Measurements from ENCODE around the gene CDIP1. TPM values are rescaled to one million over a fixed set of nuclear protein-coding genes. Genes with fewer than 3 reads are reported as not detected.

The CDIP1 gene
- total and polyA plus RNA-seq, 4 donors: 4.4 to 18.6 (median 12.0) TPM

GRCh38 chr16:4498546-4499195 is 39.9 kb downstream of the CDIP1 start:
- Histone ChIP-seq H3K9me3 (ENCODE audit: control insufficient read depth in 4 of 4, low read length in 3 of 4) (no peaks in the 10 kb centered on the region), H3K4me3 (ENCODE audit: low read depth in 1 of 3, low read length in 3 of 3) (no peak overlapping the region), H3K27me3 (ENCODE audit: control insufficient read depth in 4 of 4, insufficient read depth in 4 of 4, low read length in 3 of 4) (no peaks in the 10 kb centered on the region), H3K27ac (ENCODE audit: low read depth in 1 of 2, low read length in 2 of 2) (no peak overlapping the region), H3K9ac (ENCODE audit: low read depth in 1 of 2, low read length in 2 of 2) (no peak overlapping the region), H3K4me1 (ENCODE audit: control insufficient read depth in 4 of 4, insufficient read depth in 4 of 4, low read length in 3 of 4) (peaks cover 7 to 20% (median 8%) of the 10 kb centered on the region in 4 donors), H3K36me3 (ENCODE audit: control insufficient read depth in 4 of 4, insufficient read depth in 3 of 4, low read depth in 1 of 4, low read length in 3 of 4) (peaks cover 0 to 3% (median 1%) of the 10 kb centered on the region in 4 donors)
- 82% methylated on average over 8 of the region's 8 CpGs for WGBS
- DNase-seq (ENCODE audit: low spot score): no peak
- TF ChIP-seq JUND (IDR thresholded peaks at IDR 0.05) (no peak), HNF4G (IDR thresholded peaks at IDR 0.05) (no peak), REST (IDR thresholded peaks at IDR 0.05) (no peak), RXRA (IDR thresholded peaks at IDR 0.05) (no peak), ZBTB33 (IDR thresholded peaks at IDR 0.05) (no peak), SP1 (IDR thresholded peaks at IDR 0.05) (no peak), HNF4A (conservative IDR thresholded peaks at IDR 0.05) (no peak), TAF1 (conservative IDR thresholded peaks at IDR 0.05) (no peak), RAD21 (IDR thresholded peaks at IDR 0.05) (no peak), ATF3 (IDR thresholded peaks at IDR 0.05) (no peak), NR2F2 (IDR thresholded peaks at IDR 0.05) (no peak), FOXA1 (IDR thresholded peaks at IDR 0.05) (no peak), FOXA2 (IDR thresholded peaks at IDR 0.05) (no peak), CTCF (IDR thresholded peaks at IDR 0.05; ENCODE audit: low read depth, low read length, missing input control) (no peak), YY1 (IDR thresholded peaks at IDR 0.05) (no peak), MAX (IDR thresholded peaks at IDR 0.05) (no peak), EGR1 (IDR thresholded peaks at IDR 0.05; ENCODE audit: low read depth in 2 of 2) (no peak), GABPA (IDR thresholded peaks at IDR 0.05 in 1 of 2, conservative IDR thresholded peaks at IDR 0.05 in 1 of 2) (no peak)
